ENCODE measurements around the gene CNTROB.

DNA sequence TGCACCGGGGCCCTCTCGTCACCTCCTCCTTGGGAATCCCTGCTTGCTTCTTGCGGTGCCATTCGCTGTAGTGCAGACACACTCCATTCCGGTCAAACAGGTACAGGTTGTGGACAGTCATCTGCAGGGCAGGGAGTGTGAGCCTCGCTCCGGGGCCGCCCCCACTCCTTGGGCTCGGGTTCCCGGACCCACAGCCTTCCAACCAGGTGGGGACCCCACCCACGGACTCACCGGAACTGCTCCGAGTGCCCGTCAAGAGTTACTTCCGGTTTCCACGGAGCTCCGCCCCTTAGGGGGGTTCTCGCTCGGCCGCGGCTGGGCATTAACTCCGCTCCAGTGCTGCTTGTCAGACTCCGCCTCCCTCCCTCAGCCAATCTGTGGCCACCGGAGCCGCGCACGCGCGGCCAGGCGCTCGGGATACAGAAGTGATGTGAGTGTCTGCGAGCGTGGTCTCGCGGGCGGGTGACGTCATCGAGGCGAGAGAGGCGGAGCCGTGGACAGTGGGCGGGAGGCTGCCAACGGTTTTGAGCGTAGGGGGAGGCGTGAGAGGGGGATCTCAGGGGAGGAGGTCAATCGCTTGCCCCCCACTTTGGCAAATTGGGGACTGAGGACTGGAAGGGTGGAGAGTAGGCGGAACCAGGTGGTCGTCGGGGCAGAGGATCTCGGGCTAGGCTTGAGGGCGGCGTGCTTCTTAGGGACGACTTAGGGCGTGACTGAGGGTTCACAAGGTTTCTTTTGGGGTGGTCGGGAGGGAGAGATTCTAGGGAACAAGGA is at the start of gene CNTROB, which contains the start of gene TRAPPC1:
- TF ChIP-seq, protein P1, sequence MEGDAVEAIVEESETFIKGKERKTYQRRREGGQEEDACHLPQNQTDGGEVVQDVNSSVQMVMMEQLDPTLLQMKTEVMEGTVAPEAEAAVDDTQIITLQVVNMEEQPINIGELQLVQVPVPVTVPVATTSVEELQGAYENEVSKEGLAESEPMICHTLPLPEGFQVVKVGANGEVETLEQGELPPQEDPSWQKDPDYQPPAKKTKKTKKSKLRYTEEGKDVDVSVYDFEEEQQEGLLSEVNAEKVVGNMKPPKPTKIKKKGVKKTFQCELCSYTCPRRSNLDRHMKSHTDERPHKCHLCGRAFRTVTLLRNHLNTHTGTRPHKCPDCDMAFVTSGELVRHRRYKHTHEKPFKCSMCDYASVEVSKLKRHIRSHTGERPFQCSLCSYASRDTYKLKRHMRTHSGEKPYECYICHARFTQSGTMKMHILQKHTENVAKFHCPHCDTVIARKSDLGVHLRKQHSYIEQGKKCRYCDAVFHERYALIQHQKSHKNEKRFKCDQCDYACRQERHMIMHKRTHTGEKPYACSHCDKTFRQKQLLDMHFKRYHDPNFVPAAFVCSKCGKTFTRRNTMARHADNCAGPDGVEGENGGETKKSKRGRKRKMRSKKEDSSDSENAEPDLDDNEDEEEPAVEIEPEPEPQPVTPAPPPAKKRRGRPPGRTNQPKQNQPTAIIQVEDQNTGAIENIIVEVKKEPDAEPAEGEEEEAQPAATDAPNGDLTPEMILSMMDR (IDR thresholded peaks at IDR 0.05), result peak in 1 of 3 donors; percentile 11
- peak; percentile 61 for TF ChIP-seq POLR2A (IDR thresholded peaks at IDR 0.05)

Data from breast epithelium (tissue), 3 donors.